SW 1271 (cell line): Measurements from ENCODE around the gene TMEM273.

Experiments used
- DNase-seq, 2 experiments: peaks; one replicate each; lab custom pipeline; 2025; lab: John Stamatoyannopoulos, UW

The TMEM273 gene, protein sequence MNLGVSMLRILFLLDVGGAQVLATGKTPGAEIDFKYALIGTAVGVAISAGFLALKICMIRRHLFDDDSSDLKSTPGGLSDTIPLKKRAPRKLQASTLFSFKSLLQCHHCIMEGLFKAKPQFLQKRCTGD

DNA sequence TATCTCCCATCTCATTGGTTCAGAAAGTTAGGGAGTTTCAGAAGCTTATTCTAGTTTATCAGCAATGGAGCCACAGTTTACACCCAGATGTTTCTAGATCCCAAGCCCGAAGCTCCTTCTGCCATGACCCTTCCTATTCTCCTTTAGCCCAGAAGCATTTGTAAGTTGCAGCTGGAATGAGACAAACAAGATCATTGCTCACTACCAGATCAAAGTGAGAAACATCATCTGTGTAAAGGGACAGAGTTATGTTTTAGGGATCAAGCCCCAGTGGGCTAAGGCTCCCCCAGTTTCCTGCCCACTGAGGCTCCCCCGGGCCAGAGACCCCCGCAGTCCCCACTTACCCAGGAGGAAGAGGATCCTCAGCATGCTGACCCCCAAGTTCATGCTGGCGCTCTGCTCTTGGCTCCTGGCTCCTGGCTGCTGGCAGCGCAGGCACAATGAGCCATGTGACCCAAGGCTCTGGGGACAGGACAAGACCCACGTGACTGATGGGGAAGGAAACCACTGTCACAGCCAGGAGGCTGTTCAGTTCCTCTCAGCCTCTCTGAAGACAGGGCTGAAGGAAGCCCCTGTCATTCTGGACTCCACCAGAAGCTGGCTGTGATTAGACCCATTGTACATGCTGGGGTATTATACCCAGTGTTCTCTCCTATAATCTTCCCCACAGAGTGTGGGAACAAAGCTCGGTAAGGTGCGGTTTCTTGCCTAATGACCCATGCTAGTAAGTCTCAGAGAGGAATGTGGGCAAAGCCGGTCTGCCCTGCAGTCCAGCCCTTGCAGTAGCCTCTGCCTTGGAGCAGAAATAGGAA, at the start of gene TMEM273:
Gene TMEM273, minus strand, starts transcription at position 442 of the 812 bp plus-strand sequence. Its CDS starts 55 bp downstream, at position 387.
- no peak for DNase-seq

DNA sequence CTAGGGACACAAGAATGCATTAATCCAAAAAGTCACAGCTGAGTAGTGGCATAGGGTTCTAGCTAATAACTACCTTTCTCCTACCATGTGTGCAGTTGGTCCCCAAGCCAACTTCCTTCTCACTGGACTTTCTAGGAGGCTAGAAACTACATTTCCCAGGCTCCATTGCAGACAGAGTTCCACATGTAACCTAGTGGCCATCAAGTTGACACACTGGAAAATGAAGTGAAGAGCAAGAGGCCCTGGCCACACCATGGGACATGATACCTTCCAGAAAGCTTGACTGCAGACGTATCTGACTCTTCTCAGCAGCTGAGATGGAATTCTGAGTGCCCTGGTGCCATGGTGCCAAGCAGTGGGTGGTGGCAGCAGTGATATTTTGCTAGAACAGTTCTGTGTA, 49.8 kb upstream of the TMEM273 start:
- DNase-seq = no peak

DNA sequence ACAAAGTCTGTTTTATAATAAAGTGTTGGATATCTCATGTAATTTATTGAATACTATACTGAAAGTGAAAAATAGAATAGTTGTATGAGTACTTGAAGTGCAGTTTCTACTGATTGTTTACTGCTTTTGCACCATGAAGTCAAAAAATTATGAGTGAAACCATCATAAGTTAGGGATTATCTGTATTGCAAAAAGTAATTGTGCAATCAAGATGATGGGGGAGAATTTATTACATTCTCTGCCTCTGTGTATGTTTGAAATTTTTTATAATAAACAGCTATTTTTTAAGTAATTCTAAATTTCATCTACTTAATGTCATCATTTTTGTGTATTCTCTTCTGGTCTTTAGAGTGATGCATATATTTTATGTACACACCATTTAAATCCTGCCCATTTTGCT, 47.2 kb upstream of the TMEM273 start:
- DNase-seq = no peak

DNA sequence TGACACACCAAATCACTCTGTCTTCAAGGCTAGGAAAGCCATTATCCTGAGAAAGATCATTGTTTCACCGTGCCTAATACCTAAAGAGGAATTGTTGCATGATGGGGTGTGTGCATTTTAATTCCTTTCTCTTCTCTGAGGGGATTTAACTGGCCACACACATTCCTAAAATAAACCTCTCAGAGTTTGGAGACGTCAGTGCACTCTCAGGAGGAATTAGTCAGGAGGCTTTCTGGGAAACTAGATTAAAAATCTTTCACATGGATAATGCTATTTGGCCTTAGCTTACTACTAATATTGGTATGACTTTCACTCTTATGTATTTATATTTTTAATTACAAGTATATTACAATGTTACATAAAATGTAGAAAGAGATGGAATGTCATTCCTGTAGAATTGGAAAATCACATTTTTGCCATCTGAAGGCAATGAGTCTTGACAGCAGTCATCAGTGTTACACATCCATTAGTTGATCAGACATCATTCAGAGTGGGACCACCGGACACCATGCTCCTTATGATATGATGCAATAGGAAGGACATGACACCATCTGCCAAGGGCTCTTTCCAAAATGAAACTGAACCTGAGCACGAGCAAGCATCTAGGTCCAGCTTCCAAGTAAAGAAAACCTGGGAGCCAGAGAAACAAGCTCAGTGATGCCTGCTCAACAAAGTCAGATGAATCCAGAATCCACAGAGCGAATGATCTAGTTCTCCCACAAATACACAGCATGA, 43.1 kb upstream of the TMEM273 start:
- no peak for DNase-seq

DNA sequence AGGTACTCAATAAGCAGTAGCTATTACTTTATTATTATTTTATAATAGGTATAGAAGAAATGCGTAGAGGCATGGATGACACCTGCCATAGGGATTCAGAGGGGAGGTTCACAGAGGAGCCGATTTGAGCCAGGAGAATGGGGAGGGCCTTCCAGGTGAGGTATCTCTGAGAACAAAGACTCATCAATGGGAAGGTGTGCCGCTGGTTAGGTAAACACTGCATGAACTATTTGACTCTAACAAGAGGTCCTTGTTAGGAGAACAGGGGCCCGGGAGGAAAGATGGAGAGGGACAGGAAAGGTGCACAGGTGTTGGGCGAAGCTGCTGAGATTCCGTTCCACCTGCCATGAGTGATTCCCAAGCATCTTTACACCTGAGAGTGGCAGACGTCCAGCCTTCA, 41.8 kb upstream of the TMEM273 start:
- no peak for DNase-seq

DNA sequence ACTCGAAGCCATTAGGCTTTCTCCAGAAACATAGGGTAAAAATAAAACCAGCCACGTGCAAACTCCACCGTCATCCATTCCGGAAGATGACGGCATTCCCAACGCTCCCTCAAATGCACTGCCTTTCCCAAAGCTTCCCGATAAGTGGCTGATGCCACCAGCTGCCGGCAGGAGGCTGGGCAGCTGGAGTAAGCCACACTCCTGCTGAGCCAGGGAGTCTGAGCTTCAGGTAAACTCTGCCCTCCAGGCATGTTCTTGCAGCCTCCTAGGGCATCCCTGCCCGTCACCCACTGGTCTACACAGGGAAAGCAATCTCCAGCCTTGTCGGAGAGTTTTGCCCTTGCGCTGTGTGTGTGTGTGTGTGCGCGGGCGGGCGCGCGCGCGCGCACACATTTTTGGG, 40.5 kb upstream of the TMEM273 start:
- no peak for DNase-seq

DNA sequence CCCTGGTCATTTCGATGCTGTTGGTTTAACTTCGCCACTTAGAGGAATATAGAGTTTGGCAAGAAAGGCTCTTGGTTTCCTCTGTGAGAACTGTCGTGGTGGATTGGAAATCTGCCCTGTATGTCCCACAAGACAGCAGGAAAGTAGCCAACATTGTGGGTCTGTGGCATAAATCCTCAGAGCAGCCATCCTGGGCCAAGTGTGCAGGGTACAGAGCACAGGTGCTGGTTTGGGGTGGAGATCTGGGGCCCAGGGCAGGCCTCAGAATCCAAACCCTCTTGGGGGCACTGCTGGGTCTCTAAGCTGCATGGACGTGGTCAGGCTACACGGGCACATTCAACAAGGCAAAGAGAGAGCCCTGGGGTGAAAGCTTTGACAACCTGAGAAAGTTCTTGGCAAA, 39.2 kb upstream of the TMEM273 start:
- no peak for DNase-seq

DNA sequence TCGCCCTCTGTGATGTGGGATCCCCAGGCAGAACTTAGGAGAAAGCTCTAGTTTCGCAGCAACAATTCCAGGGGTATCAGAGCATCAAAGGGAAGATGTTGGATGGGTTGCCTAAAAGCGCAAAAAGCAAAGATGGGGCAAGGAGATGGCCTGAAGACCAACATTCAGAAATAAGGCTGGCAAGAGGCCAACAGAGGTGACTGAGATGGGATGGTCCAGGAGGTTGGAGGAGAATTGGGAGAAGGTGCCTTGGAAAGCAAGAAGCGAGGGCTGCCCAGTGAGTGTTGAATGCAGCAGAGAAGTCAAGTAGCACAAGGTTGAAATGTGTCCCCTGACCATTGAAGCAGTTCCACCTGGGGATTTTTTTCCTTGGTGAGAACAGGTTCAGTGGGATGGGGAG, 38.4 kb upstream of the TMEM273 start:
- DNase-seq = no peak

DNA sequence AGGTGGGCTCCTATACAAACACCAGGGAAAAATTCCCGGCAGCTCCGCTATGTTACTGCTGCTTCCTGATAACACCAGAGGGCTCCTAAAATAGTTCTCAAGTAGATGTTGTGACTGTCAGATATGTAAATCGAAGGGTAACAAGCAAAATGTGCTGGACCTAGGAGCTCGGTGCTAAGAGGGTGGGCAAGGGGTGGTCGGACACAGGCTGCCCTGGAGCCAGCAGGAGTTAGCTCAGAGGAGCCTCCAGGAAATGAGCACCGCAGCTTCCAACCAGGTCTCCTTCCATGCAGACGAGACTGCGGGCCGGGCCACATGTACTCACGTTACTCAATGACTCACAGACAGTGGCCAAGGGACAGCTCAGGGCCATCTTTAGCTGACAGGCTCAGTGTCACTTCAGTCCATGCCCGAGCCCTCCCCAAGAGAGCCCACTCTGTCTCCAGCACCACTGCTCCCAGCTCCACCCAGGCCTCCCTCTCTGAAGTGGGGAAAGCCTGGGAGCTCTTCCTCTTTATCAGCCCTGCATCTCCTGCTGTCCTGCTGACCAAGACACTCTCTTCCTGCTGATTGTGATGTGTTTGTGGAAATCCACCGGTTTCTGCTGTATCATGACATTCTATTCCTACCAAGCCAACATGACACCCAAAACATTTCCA, 37.2 kb upstream of the TMEM273 start:
- no peak for DNase-seq

DNA sequence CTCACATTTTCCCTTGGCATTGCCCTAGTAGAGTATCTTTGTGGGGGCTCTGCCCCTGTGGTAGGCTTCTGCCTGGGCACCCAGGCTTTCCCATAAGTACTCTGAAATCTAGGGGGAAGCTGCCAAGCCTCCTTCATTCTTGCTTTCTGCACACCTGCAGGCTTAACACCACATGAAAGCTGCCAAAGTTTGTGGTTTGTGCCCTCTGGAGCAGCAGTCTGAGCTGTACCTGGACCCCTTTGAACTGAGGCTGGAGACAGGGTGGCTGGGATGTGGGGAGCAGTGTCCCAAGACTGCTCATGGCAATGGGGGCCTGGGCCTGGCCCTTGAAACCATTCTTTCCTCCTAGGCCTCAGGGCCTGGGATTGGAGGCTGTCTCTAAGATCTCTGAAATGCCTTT, 35.0 kb upstream of the TMEM273 start:
- no peak for DNase-seq

DNA sequence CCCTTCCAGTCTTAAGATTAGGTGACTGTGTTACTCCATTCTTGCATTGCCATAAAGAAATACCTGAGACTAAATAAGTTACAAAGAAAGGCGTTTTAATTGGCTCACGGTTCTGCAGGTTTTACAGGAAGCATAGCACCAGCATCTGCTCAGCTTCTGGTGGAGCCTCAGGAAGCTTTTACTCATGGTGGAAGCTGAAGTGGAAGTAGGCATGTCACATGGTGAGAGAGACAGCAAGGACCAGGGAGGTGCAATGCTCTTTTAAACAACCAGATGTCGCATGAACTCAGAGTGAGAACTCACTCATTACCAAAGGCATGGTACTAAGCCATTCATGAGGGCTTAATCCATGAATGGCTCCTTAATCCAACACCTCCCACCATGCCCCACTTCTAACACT, 34.0 kb upstream of the TMEM273 start:
- DNase-seq = no peak

DNA sequence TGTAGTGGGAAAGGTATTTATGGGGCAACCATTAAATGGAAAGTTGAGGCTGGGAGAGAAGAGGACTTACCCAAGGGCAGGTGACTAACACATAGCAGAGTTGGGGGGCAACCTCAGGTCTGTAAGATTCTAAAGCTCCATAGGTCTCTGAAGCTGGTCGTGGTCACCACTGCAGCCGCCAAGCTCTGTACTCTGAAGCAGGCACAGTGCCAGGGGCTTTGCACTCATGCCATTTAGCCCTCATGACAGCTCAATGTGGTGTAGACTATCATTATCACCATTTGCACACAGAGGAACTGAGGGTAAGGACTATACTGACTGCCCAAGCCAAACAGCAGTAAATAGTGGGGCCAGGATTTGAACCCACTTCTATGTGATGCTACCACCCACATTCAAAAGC, 32.5 kb upstream of the TMEM273 start:
- DNase-seq = no peak

DNA sequence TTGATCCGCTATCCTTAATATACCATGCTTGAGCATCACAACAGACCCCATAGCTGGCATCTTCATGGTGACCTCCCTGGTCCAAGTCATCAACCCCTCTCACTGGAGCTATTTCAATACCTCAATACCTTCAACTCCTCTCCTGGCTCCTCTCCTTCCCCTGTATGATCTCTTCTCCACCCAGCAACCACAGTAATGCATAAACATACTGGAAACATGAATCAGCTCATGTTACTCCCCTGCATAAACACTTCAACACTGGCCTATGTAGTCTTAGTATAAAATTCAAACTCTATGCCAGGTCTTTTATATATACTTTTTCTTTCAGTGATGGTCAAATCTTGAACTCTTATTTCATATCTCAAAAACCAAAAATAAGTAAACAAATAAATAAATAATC, 31.8 kb upstream of the TMEM273 start:
- no peak for DNase-seq

DNA sequence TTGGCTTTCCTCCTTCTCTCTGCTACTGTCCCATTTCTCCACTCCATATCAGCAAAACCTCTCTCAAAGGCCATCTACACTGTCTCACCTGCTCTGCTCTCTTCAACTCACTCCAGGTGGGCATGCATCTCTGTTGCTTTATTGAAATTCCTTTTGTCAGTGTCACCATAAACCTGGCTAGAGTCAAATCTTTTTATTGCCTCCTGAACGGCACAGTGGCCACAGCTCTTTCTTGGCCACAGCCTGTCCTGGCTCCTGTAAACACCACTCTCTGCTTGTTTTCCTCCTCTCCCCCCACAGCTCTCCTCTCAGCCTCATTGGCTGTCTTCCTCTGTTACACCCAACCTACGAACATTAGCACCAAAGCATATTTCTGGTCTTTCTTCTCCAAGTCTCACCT, 31.1 kb upstream of the TMEM273 start:
- DNase-seq = no peak

DNA sequence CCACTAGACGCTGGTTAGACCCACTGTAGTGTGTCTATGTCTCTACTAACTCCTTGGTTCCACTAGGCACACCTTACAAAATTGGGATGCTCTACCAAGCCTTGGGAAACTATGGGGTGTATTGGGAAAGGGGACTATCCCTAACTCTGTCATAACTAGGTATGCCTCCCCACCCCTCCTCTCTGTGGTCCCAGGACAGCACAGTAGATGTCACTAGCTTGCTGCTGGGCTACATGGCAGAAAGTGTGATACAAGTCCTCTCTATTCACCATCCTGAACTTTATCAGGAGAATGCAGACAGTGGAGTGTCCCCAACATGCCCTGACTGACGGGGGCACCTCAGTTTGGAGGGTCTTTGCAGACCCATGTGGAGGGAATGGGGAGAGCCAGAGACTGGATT, 30.3 kb upstream of the TMEM273 start:
- no peak for DNase-seq

DNA sequence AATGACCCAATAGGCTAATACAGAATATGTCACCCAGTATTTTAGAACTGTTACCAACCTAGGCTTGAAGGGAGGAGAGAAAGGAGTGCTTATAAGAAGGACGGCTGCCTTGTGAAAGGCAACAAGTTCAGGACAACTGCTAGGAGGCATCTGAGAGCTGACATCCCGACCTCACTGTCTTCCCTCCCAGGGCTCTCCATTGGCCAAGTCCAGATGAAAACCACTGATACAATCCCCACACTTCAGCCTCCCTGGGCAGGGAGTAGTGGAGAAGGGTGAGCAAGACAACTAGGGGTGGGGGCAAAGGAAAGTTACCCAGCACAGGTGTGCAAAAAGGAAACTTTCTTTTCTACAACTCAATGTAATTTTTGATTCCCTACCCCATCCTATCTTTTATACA, 29.5 kb upstream of the TMEM273 start:
- DNase-seq = no peak

DNA sequence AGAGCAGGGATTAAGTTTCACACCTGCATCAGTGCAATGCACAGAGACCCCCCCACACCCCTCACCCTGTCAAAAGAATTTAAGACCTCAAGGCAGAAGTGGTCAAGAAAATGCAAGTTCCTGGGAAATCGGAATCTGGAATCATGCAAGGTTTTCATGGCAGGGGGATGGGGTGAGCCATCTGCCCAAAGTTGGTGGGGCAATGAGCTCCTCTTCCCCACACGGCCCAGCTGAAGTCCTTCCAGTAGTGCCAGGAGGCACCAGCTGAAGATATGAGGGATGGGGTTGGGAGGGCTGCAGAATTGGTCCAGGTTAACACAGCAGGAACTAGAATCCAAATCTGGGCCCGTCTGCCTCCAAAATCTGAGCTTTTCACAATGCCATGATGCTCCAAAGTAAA, 25.0 kb upstream of the TMEM273 start:
- DNase-seq = no peak

DNA sequence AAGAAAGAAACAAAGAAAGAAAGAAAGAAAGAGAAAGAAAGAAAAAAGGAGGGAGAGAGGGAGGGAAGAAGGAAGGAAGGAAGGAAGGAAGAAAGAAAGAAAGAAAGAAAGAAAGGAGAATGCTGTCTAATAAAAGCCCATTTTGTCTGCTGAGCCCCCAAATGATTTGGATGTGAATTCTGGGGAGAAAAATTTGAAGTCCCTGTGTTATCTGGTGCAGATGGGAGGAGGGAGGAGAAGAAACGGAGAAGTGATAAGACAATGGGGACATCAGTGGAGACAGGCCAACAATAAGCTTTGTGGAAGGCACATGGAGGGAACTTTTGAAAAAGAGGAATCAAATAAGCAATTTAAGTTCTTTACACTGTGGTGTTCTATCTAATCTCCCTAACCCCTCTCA, 24.6 kb upstream of the TMEM273 start:
- DNase-seq = no peak

DNA sequence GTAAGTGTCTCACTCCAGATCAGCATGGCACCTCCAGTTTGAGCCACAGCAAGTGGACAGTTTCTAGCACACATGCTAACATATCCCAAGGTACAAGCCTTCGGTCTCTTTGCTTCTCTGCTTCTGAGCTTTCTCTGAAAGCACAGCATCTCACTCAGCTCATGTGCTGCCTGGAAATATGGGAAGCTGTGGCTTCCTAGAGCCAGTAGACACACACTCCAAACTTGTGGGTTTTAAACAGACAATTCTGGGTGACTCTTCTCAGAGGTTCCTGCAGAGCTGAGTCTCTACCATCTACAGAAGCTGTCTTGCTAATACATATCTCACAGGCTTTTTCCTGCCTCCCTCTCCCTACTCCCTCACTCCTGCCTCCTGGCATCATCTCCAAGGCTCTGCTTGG, 23.9 kb upstream of the TMEM273 start:
- no peak for DNase-seq

DNA sequence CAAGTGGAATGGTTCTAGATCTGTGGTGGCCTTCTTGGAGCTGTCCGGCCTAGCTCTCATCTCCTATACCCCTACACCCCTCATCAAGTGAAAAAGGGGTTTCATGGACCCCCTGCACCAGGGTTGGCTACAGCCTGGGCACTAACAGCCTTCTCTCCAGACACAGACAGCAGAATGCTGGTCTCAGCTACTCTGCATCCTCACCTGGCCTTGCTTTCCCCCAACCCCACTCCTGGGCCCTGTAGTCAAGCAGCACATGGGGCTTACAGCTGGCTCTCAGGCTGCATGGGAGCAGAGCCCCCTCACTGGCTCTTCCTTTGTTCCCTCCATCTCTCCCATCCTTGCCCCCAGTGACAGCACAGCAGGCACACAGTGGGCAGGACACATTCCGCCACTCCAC, 20.8 kb upstream of the TMEM273 start:
- DNase-seq = no peak

DNA sequence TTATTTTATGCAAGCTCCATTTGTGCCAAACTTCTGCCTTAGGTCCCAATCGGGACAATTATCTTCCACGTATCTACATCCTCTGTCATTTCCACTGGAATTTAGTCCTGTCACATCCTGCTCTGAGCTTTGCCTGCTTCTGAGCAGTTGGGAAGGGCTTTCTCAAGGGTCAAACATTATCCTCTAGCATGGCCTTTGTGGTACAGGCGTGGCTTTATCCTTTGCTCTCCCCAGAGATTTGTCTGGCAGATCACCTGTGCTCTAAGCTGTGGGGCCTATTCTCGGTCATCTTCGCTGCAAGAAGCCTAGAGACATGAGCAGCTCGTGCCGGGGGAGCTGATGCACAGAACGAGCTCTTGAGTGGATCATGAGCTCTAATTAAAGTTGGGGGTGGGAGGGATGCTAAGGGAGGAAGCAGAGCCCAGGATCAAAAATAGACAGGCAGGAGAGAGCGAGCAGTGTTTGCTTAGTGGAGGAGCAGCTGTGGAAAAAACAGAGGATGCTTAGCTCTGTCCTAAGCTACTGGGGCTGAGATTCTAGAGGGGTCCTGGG, 19.8 kb upstream of the TMEM273 start:
- no peak for DNase-seq

DNA sequence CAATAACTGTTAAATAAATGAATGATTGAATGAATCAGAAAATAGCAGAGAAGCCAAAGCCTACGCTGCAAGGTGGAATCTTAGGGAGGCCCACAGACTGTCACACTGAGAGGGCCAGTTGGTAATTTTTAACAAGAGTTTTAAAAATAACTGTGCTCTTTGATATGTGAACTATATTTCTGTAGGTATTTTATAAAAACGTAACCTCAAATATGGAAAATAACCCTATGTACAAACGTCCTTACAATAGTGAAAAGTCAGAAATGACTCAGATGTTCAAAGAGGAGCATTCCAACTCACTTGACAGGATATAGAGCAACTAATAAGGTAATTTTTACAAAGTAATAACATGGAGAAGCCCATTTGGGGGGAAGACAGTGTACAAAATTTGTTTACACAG, 18.9 kb upstream of the TMEM273 start:
- DNase-seq = no peak

DNA sequence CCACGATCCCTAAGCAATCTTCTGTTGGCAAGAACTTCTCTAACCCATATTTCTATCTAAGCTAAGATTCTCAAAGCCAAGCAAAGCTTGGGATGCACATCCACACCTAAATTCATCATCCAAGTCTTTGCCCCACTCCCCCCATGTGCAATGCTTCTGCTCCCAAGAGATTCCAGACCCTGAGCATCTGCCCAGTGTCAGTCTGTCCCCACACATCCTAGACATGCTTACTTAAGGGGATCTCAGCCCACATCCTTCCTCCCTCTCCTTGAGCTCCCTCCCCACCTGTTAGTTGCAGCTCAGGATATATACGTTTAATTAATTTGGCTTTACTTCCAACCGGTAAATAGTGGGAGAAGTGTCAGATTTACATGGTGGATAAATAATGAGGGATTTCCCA, 17.0 kb upstream of the TMEM273 start:
- no peak for DNase-seq
